ENCODE results near the gene FMNL2. TPM values are rescaled to one million over a fixed set of nuclear protein-coding genes. Genes with fewer than 3 reads are reported as not detected.

FMNL2 gene
- total and polyA plus RNA-seq, 2 experiments from 2014 or later = 16.5 to 45.4 TPM

DNA sequence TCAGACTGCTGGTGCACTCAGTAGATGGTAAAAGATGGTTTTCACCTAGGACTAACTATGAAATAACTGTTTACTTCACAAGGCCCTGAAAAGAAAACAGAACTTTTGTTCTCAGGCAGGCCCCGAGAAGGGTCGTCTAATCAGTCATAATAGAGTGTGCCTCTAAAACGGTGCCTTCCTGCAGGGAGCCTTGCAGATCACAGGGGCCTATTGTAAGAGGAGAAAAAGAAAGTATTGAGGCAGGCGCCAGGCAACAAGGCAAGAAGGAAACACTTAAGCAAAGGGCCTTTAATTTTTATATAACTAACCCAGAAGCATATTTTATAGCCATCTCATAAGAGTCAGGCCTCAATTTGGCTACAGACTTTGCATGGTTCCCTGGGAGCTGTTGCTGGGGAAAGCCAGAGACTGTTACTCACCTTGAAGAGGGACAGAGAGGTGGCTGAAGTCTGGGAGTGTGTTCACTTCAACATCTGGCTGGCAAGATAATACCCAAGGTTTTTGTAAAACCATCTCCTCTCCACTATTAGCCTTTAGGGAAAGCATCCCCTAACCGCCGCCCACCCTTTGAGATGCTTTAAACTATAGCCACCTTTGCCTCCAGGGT is 265.2 kb downstream of the FMNL2 start:
- H4K20me1 ChIP-seq (replicated peaks; ENCODE audit: insufficient read depth) = 0 out of 2 replicates have a peak, but pooled peaks cover 9% of the 10 kb centered on the region
- H3K9me2 ChIP-seq (ENCODE audit: insufficient read depth) = peaks cover 8% of the 10 kb centered on the region; the same call in 1 of the 2 replicates
- Mint-ChIP-seq H3K36me3 (ENCODE audit: low read depth) (peaks cover 4% of the 10 kb centered on the region; the same call in 1 of the 3 replicates), H3K4me1 (peaks cover 20% of the 10 kb centered on the region; the same call in 2 of the 3 replicates), H3K27ac (no peak overlapping the region), H3K9me3 (no peaks in the 10 kb centered on the region), H3K27me3 (ENCODE audit: insufficient read depth, low read depth, poor library complexity) (peaks cover 5% of the 10 kb centered on the region), H3K4me3 (no peak overlapping the region)
- H3K79me2 ChIP-seq (replicated peaks; ENCODE audit: insufficient read depth) = no peaks in the 10 kb centered on the region
- H3K27me3 ChIP-seq (ENCODE audit: insufficient read depth) = no peaks in the 10 kb centered on the region
- peaks cover 5% of the 10 kb centered on the region; the same call in 1 of the 2 replicates for H3K4me1 ChIP-seq (ENCODE audit: insufficient read depth)
- no peak overlapping the region for H2AFZ ChIP-seq
- H3K36me3 ChIP-seq (ENCODE audit: insufficient read depth) = no peaks in the 10 kb centered on the region
- DNase-seq (ENCODE audit: low spot score) (no peak), ATAC-seq (peak; percentile 65)
- no peaks in the 10 kb centered on the region for H3F3A ChIP-seq (replicated peaks; ENCODE audit: low read depth)
- TF ChIP-seq NANOG (IDR thresholded peaks at IDR 0.05; ENCODE audit: borderline replicate concordance) (no peak), ETS1 (IDR thresholded peaks at IDR 0.05) (no peak), ZNF331 (CRISPR knock-in tag; IDR thresholded peaks at IDR 0.05; ENCODE audit: low read depth) (no peak), STAT1 (IDR thresholded peaks at IDR 0.05; ENCODE audit: unreplicated experiment) (no peak), JUNB (IDR thresholded peaks at IDR 0.05; ENCODE audit: unreplicated experiment) (no peak), EZH2 (IDR thresholded peaks at IDR 0.05; ENCODE audit: low read depth, unreplicated experiment) (no peak)
- TF ChIP-seq, protein P1, sequence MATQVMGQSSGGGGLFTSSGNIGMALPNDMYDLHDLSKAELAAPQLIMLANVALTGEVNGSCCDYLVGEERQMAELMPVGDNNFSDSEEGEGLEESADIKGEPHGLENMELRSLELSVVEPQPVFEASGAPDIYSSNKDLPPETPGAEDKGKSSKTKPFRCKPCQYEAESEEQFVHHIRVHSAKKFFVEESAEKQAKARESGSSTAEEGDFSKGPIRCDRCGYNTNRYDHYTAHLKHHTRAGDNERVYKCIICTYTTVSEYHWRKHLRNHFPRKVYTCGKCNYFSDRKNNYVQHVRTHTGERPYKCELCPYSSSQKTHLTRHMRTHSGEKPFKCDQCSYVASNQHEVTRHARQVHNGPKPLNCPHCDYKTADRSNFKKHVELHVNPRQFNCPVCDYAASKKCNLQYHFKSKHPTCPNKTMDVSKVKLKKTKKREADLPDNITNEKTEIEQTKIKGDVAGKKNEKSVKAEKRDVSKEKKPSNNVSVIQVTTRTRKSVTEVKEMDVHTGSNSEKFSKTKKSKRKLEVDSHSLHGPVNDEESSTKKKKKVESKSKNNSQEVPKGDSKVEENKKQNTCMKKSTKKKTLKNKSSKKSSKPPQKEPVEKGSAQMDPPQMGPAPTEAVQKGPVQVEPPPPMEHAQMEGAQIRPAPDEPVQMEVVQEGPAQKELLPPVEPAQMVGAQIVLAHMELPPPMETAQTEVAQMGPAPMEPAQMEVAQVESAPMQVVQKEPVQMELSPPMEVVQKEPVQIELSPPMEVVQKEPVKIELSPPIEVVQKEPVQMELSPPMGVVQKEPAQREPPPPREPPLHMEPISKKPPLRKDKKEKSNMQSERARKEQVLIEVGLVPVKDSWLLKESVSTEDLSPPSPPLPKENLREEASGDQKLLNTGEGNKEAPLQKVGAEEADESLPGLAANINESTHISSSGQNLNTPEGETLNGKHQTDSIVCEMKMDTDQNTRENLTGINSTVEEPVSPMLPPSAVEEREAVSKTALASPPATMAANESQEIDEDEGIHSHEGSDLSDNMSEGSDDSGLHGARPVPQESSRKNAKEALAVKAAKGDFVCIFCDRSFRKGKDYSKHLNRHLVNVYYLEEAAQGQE (IDR thresholded peaks at IDR 0.05; ENCODE audit: unreplicated experiment) = no peak
- no peak overlapping the region for H3K4me3 ChIP-seq
- H3K27ac ChIP-seq (ENCODE audit: low read depth) = no peak overlapping the region
- no peak overlapping the region for H3K4me2 ChIP-seq

DNA sequence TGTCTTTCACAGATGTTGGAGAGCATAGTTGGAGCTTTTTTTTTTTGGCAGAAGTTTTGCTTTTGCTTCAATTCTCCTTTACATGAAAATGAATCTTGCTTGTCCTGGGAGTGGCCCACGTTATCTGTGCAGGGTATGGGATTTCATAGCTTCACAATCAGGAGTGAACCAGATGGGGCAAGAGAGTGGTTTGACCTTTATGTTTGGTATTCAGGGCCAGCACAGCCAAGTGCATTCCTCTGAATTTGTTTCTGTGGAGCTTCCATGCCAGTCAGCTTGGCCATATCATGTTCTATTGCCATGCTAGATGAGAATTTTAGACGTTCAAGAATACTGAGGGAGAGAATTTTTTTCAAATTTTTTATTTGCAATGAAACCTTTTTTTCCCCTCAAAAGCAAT is 265.7 kb downstream of the FMNL2 start:
- Histone ChIP-seq H3F3A (replicated peaks; ENCODE audit: low read depth) (no peaks in the 10 kb centered on the region), H3K36me3 (ENCODE audit: insufficient read depth) (no peaks in the 10 kb centered on the region), H3K79me2 (replicated peaks; ENCODE audit: insufficient read depth) (no peaks in the 10 kb centered on the region), H3K4me3 (no peak overlapping the region), H3K9me2 (ENCODE audit: insufficient read depth) (peaks cover 8% of the 10 kb centered on the region; the same call in 1 of the 2 replicates), H3K27ac (ENCODE audit: low read depth) (no peak overlapping the region), H3K4me1 (ENCODE audit: insufficient read depth) (peaks cover 5% of the 10 kb centered on the region; the same call in 1 of the 2 replicates), H4K20me1 (replicated peaks; ENCODE audit: insufficient read depth) (0 out of 2 replicates have a peak, but pooled peaks cover 9% of the 10 kb centered on the region), H2AFZ (no peak overlapping the region), H3K4me2 (no peak overlapping the region), H3K27me3 (ENCODE audit: insufficient read depth) (no peaks in the 10 kb centered on the region)
- peaks cover 20% of the 10 kb centered on the region; the same call in 2 of the 3 replicates for H3K4me1 Mint-ChIP-seq
- no peak for DNase-seq (ENCODE audit: low spot score)
- no peak overlapping the region for H3K4me3 Mint-ChIP-seq
- H3K27ac Mint-ChIP-seq = no peak overlapping the region
- ATAC-seq = no peak
- H3K9me3 Mint-ChIP-seq = no peaks in the 10 kb centered on the region
- peaks cover 4% of the 10 kb centered on the region for H3K27me3 Mint-ChIP-seq (ENCODE audit: insufficient read depth, low read depth, poor library complexity)
- H3K36me3 Mint-ChIP-seq (ENCODE audit: low read depth) = peaks cover 4% of the 10 kb centered on the region; the same call in 1 of the 3 replicates
- TF ChIP-seq, protein P1 (IDR thresholded peaks at IDR 0.05; ENCODE audit: unreplicated experiment) = no peak
- TF ChIP-seq ZNF331 (CRISPR knock-in tag; IDR thresholded peaks at IDR 0.05; ENCODE audit: low read depth) (no peak), EZH2 (IDR thresholded peaks at IDR 0.05; ENCODE audit: low read depth, unreplicated experiment) (no peak), ZNF114 (CRISPR knock-in tag; IDR thresholded peaks at IDR 0.05) (no peak), CREB1 (CRISPR knock-in tag; IDR thresholded peaks at IDR 0.05; ENCODE audit: low read depth) (no peak), JUNB (IDR thresholded peaks at IDR 0.05; ENCODE audit: unreplicated experiment) (no peak), STAT1 (IDR thresholded peaks at IDR 0.05; ENCODE audit: unreplicated experiment) (no peak), POLR2AphosphoS5 (IDR thresholded peaks at IDR 0.05; ENCODE audit: low read depth) (no peak), EZH2phosphoT487 (IDR thresholded peaks at IDR 0.05; ENCODE audit: unreplicated experiment) (no peak)
